T-helper 1 cell treated with Interleukin-12 subunit alpha and Interleukin-12 subunit beta and Interleukin-4 antibody, amounts not matched to agents 30 ng/mL and 1 ng/mL, for 36 hours (primary cell): ENCODE results near the gene NEFH. TPM values are rescaled to one million over a fixed set of nuclear protein-coding genes. Genes with fewer than 3 reads are reported as not detected.

Experiments used
- total RNA-seq: library from RNA; stranded (reverse); gene quantifications from 2 replicates; pipeline ENCODE4 v1.2.3, GENCODE V29; 2022

Gene NEFH
- total RNA-seq, 1 donor from 2014 or later: 3.2 TPM

Other genes starting within 250 kb of the NEFH start
- gene RHBDD3, start 212.2 kb upstream of the NEFH start, total RNA-seq: 44.8 and 48.0 TPM in 2 replicates
- 390 and 397 TPM in 2 replicates for gene EWSR1, start 211.9 kb upstream of the NEFH start, total RNA-seq
- gene GAS2L1, start 173.6 kb upstream of the NEFH start, total RNA-seq: 2.7 TPM in 2 replicates
- gene RASL10A, start 164.5 kb upstream of the NEFH start, total RNA-seq: 0.49 and 0.76 TPM in 2 replicates
- 91.8 and 92.7 TPM in 2 replicates for gene AP1B1, start 91.6 kb upstream of the NEFH start, total RNA-seq
- 0.15 TPM in 1 of 2 replicates, not detected in the other for gene RFPL1, start 41.6 kb upstream of the NEFH start, total RNA-seq
- 53.7 and 56.0 TPM in 2 replicates for gene THOC5, start 73.5 kb downstream of the NEFH start, total RNA-seq
- 37.1 and 40.3 TPM in 2 replicates for gene NIPSNAP1, start 100.9 kb downstream of the NEFH start, total RNA-seq
- 59.1 and 60.1 TPM in 2 replicates for gene NF2, start 123.4 kb downstream of the NEFH start, total RNA-seq
- 0.07 TPM in 1 of 2 replicates, not detected in the other for gene CABP7, start 239.8 kb downstream of the NEFH start, total RNA-seq